GM12872 (cell line): ENCODE data around the gene CHPT1.

Experiments
- TF ChIP-seq, protein P1 (sequence below): IDR thresholded peaks from 3 replicates; pipeline ENCODE4 v1.5.1; 2011; ENCODE audit warnings: low read depth, mild to moderate bottlenecking, low read length, moderate library complexity; ENCODE audit not compliant: insufficient read depth

CHPT1 gene

GRCh38 chr12:101698800-101699347, 1.4 kb downstream of the CHPT1 start:
- TF ChIP-seq, protein P1, sequence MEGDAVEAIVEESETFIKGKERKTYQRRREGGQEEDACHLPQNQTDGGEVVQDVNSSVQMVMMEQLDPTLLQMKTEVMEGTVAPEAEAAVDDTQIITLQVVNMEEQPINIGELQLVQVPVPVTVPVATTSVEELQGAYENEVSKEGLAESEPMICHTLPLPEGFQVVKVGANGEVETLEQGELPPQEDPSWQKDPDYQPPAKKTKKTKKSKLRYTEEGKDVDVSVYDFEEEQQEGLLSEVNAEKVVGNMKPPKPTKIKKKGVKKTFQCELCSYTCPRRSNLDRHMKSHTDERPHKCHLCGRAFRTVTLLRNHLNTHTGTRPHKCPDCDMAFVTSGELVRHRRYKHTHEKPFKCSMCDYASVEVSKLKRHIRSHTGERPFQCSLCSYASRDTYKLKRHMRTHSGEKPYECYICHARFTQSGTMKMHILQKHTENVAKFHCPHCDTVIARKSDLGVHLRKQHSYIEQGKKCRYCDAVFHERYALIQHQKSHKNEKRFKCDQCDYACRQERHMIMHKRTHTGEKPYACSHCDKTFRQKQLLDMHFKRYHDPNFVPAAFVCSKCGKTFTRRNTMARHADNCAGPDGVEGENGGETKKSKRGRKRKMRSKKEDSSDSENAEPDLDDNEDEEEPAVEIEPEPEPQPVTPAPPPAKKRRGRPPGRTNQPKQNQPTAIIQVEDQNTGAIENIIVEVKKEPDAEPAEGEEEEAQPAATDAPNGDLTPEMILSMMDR = peak; percentile 28; the same call in 1 of the 3 replicates

GRCh38 chr12:101700299-101700820, 2.9 kb downstream of the CHPT1 start:
- TF ChIP-seq, protein P1 = no peak

DNA sequence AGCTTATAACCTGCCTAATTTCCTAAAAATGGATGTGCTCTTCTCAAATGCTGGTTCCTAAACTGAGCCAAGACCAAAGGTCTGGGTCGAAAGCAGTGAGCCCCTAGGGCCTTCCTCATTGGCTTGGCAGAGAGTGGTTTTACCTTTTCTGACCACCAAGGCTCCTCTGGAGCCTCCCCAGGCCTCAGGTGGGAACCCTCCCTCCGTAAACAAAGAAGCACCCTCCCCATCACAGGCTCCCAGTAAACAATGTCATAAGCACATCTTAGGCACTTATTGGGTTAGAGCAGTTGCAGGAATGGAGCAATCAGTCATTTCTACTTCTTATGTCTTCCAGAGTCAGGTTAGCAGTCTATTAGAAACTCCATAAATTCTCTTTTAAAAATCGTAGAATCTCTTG, 6.0 kb downstream of the CHPT1 start:
- TF ChIP-seq, protein P1 = no peak

DNA sequence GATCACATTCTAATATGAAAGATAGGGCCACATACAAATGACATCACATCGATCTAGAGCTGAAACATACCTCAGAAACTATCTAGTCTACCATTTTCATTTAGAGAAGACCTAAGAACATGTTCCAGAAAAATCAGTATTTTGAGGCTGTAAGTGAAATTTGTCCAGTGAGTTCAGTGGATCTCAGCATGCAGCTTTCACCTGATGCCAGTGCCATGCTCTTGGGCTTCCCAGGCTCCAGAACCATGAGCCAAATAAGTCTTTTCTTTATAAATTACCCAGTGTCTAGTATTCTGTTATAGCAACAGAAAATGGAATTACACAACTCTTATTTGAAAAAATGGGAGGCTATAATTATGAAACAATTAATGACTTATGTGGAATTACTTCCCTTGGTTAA, 9.0 kb downstream of the CHPT1 start:
- TF ChIP-seq, protein P1 = no peak

DNA sequence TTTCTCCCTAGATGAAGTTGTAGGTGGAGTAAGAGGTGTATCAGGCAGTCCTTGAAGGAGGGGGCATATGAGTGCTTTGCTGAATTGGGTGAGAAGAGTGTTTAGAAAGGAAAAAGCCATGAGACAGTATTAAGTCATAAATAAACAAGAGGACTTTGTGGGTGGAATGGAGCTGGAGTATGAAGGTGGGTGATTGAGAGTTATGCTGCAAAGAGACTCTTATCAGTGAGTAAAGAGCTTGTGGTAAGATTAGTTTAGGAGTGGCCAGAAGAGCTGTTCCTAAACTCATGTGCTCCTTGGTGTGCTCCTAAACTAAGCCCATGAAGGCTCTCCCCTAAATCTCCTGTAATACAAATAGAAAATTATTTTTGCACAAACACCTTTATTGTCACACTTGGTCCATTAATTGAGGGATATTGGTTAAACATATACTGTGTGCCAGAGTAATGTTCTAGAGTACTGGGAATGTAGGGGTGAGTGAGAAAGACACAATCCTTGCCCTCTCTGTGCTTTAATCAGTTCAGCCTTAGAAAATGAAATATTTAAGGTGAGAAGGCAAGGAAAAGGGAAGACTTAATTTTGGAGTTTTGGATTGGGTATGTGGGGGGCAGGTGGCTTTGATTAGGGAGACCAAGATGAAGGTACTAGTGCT, 9.8 kb downstream of the CHPT1 start:
- TF ChIP-seq, protein P1 = no peak

DNA sequence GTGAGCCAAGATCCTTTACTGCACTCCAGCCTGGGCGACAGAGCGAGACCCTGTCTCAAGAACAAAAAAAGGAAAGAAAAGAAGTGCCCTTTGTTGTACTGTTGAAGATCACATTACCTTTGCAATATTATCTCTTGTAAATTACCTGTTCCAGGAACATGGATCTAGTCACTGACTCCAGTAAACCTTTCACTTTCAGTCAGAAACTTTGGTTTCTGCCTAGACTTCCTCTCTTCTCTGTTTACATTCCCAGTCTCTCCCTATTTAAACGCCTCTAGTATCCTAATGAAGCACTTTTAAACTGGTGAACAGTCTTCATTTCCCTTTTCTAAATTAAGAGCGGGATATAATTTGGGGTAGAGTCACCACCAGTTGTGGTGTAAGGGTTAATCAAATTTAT, 12.8 kb downstream of the CHPT1 start:
- TF ChIP-seq, protein P1 = no peak

DNA sequence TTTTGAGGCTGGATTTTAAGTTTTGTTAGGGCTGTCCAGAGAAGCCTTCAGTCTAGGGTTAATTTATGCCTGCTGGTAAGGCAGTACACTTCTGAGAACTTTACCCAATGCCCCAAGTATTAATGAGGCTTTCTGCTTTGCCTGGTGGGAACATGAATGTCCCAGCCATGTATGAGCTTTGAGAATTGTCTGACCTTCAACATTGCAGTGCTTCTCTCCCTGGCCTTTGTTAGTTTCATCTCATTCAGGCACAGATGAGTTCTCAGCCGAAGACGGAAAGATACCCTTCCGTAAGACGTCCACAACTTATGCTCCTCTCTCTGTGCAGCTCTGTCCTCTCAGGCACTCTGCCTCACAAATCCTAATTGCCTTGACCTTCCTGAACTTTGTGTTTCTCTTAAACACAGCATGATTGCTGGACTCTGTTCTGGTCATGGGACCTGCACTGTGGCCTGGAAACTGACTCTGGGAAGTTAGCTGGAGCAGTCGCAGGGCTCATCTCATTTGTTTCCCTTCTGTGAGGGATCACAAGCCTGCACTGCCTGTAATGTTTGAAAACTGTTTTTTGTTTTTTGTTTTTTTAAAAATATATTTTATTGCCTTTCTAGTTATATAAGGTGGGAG, 15.7 kb downstream of the CHPT1 start:
- TF ChIP-seq, protein P1 = no peak
